Hepatocyte (in vitro differentiated cells): ENCODE measurements around the gene ITGA11. TPM values are rescaled to one million over a fixed set of nuclear protein-coding genes. Genes with fewer than 3 reads are reported as not detected.

Experiments
- DNase-seq: peaks from one replicate; pipeline ENCODE4 v3.0.0-alpha.2; 2016; ENCODE audit warnings: low spot score
- H2AFZ ChIP-seq: fragments of 200-600 bp; sonication (generic); 2 replicates; pipeline ENCODE4 v1.6.0; 2016; ENCODE audit warnings: antibody characterized with exemption, mild to moderate bottlenecking
- H3K27ac ChIP-seq: fragments of 200-600 bp; sonication (generic); 2 replicates; pipeline ENCODE4 v1.5.1; 2016; ENCODE audit warnings: mild to moderate bottlenecking
- H3K27me3 ChIP-seq: fragments of 200-600 bp; sonication (generic); 2 replicates; pipeline ENCODE4 v1.6.1; 2016
- H3K36me3 ChIP-seq: fragments of 200-600 bp; sonication (generic); replicated peaks from 2 replicates; pipeline ENCODE4 v1.5.1; 2016; ENCODE audit warnings: low read depth; ENCODE audit not compliant: insufficient read depth
- H3K4me1 ChIP-seq: fragments of 200-600 bp; sonication (generic); 2 replicates; pipeline ENCODE4 v1.5.1; 2016; ENCODE audit warnings: mild to moderate bottlenecking, moderate library complexity; ENCODE audit not compliant: insufficient read depth
- H3K4me2 ChIP-seq: fragments of 200-600 bp; sonication (generic); 2 replicates; pipeline ENCODE4 v1.6.0; 2016
- H3K4me3 ChIP-seq: fragments of 200-600 bp; sonication (generic); 2 replicates; pipeline ENCODE4 v1.5.1; 2016; ENCODE audit warnings: mild to moderate bottlenecking
- H3K79me2 ChIP-seq: fragments of 200-600 bp; sonication (generic); 2 replicates; pipeline ENCODE4 v1.6.0; 2017; ENCODE audit warnings: mild to moderate bottlenecking
- H3K9me2 ChIP-seq: fragments of 200-600 bp; sonication (generic); replicated peaks from 2 replicates; pipeline ENCODE4 v1.6.0; 2017; ENCODE audit warnings: mild to moderate bottlenecking; ENCODE audit not compliant: insufficient read depth
- H3K9me3 ChIP-seq: fragments of 200-600 bp; sonication (generic); 2 replicates; pipeline ENCODE4 v1.5.1; 2016; ENCODE audit warnings: low read depth, mild to moderate bottlenecking
- H4K20me1 ChIP-seq: fragments of 200-600 bp; sonication (generic); 2 replicates; pipeline ENCODE4 v1.6.0; 2016; ENCODE audit warnings: mild to moderate bottlenecking; ENCODE audit not compliant: insufficient read depth, poor library complexity, severe bottlenecking
- CTCF ChIP-seq: fragments of 200-600 bp; sonication (generic); IDR thresholded peaks from 2 replicates; pipeline ENCODE4 v1.5.1; 2016; ENCODE audit warnings: antibody characterized with exemption, mild to moderate bottlenecking; ENCODE audit not compliant: poor library complexity
- EZH2 ChIP-seq: fragments of 200-600 bp; sonication (generic); IDR thresholded peaks from 2 replicates; pipeline ENCODE4 v1.6.1; 2016; ENCODE audit warnings: antibody characterized with exemption, mild to moderate bottlenecking, borderline replicate concordance
- EZH2phosphoT487 ChIP-seq: fragments of 200-600 bp; sonication (generic); IDR thresholded peaks from one replicate; pipeline ENCODE4 v1.6.1; 2018; ENCODE audit warnings: antibody characterized with exemption, mild to moderate bottlenecking, low read depth, moderate library complexity; ENCODE audit not compliant: unreplicated experiment, severe bottlenecking
- WGBS: methylation state at CpG from one replicate; pipeline ENCODE4 v1.1.6; 2016; ENCODE audit warnings: low lambda C conversion rate; ENCODE audit errors: missing lambda C conversion rate; 5-methylcytosine and 5-hydroxymethylcytosine counted together
- polyA plus RNA-seq: library from polyadenylated mRNA; unstranded; fragments of >200 nt; fragmentation: Nextera tagmentation; extraction: Ambion mirVana; gene quantifications from 2 replicates; pipeline ENCODE4 v1.2.1, GENCODE V29; 2016
- total RNA-seq: library from RNA; depleted of rRNA; stranded (reverse); fragments of >200 nt; gene quantifications from 2 replicates; pipeline ENCODE4 v1.2.3, GENCODE V29; 2014

Gene ITGA11
- total and polyA plus RNA-seq, 2 experiments from 2014 or later: 9.7 to 19.6 TPM

- Histone ChIP-seq H3K27me3 (no peaks in the 10 kb centered on the region), H3K4me3 (no peak overlapping the region), H3K79me2 (no peaks in the 10 kb centered on the region), H3K4me2 (no peak overlapping the region), H3K36me3 (no peaks in the 10 kb centered on the region), H3K27ac (no peak overlapping the region), H3K9me3 (no peaks in the 10 kb centered on the region), H3K4me1 (no peaks in the 10 kb centered on the region), H2AFZ (no peak overlapping the region), H4K20me1 (no peaks in the 10 kb centered on the region), H3K9me2 (no peaks in the 10 kb centered on the region)
- DNase-seq: no peak
- 94% methylated on average over 6 of the region's 6 CpGs for WGBS
- TF ChIP-seq EZH2phosphoT487 (no peak), EZH2 (no peak), CTCF (no peak)
Observed at GRCh38 chr15:68318008-68318835, 113.7 kb downstream of the ITGA11 start.

GRCh38 chr15:68317281-68318007 is 114.5 kb downstream of the ITGA11 start:
- H3K9me3 ChIP-seq: no peaks in the 10 kb centered on the region
- H3K4me2 ChIP-seq: no peak overlapping the region
- TF ChIP-seq EZH2phosphoT487: no peak
- no peak for DNase-seq
- WGBS: 93% methylated on average over 16 of the region's 16 CpGs
- no peaks in the 10 kb centered on the region for H3K27me3 ChIP-seq
- H3K79me2 ChIP-seq: no peaks in the 10 kb centered on the region
- H2AFZ ChIP-seq: no peak overlapping the region
- H3K27ac ChIP-seq: no peak overlapping the region
- no peak overlapping the region for H3K4me3 ChIP-seq
- no peaks in the 10 kb centered on the region for H3K9me2 ChIP-seq
- H3K4me1 ChIP-seq: no peaks in the 10 kb centered on the region
- H3K36me3 ChIP-seq: no peaks in the 10 kb centered on the region
- H4K20me1 ChIP-seq: no peaks in the 10 kb centered on the region

DNA sequence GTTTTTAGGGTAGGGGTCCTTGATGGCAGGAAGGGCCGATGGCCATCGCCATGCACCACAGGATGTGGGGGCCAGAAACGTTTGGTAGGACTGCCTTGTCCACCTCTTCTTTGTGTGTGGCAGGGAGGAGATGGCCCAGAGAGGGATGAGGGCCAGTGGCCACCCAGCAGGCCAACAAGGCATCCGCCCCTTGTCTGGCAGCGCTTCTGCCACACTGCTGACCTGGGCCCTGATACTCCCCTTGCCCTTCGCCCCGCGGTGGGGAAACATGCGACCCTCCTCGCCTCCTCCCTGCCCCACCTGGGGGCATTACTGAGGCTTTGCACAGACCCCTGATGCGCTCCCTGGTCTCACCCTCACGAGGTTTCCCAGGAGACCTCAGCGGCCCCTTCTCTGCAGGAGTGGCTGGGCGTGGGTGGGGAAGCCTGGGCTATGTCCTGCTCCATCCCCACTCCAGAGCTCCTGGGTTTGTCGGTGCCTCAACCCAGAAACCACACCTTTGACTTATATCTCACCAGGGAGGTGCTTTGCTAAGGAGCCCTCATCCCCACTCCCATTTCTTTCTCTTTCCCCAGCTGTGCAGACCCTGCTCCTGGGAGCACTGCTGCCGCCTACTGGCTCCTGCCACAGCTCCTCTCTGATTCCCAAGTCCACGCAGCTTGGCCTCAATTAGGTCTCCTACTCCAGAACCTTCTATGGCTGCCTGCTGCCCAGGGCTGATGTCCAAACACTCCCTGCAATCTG is 115.7 kb downstream of the ITGA11 start:
- H3K27ac ChIP-seq: no peak overlapping the region
- TF ChIP-seq CTCF: peak; percentile 40
- TF ChIP-seq EZH2: no peak
- DNase-seq: no peak
- H3K79me2 ChIP-seq: no peaks in the 10 kb centered on the region
- no peaks in the 10 kb centered on the region for H3K4me1 ChIP-seq
- no peak overlapping the region for H2AFZ ChIP-seq
- no peak overlapping the region for H3K4me3 ChIP-seq
- no peaks in the 10 kb centered on the region for H3K36me3 ChIP-seq
- H3K9me3 ChIP-seq: no peaks in the 10 kb centered on the region
- 72% methylated on average over 17 of the region's 17 CpGs for WGBS
- no peaks in the 10 kb centered on the region for H3K9me2 ChIP-seq
- H3K4me2 ChIP-seq: no peak overlapping the region
- no peaks in the 10 kb centered on the region for H4K20me1 ChIP-seq
- no peaks in the 10 kb centered on the region for H3K27me3 ChIP-seq
